ENCODE measurements around the gene TBX19.

DNA sequence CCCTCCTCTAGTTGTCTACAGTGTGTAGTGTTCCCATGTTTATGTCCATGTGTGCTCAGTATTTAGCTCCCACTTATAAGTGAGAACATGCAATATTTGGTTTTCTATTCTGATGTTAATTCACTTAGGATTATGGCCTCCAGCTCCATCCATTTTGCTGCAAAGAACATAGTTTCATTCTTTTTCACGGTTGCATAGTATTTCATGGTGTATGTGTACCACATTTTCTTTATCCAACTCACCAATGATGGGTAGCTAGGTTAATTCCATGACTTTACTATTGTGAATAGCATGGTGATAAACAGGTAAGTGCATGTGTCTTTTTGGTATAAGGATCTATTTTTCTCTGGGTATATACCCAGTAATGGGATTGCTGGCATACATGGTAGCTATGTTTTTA, 67.0 kb downstream of the TBX19 start:
- TF ChIP-seq, protein P1, sequence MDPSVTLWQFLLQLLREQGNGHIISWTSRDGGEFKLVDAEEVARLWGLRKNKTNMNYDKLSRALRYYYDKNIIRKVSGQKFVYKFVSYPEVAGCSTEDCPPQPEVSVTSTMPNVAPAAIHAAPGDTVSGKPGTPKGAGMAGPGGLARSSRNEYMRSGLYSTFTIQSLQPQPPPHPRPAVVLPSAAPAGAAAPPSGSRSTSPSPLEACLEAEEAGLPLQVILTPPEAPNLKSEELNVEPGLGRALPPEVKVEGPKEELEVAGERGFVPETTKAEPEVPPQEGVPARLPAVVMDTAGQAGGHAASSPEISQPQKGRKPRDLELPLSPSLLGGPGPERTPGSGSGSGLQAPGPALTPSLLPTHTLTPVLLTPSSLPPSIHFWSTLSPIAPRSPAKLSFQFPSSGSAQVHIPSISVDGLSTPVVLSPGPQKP (IDR thresholded peaks at IDR 0.05; ENCODE audit: borderline replicate concordance, low read depth, low read length): no peak
- TF ChIP-seq, protein P2, sequence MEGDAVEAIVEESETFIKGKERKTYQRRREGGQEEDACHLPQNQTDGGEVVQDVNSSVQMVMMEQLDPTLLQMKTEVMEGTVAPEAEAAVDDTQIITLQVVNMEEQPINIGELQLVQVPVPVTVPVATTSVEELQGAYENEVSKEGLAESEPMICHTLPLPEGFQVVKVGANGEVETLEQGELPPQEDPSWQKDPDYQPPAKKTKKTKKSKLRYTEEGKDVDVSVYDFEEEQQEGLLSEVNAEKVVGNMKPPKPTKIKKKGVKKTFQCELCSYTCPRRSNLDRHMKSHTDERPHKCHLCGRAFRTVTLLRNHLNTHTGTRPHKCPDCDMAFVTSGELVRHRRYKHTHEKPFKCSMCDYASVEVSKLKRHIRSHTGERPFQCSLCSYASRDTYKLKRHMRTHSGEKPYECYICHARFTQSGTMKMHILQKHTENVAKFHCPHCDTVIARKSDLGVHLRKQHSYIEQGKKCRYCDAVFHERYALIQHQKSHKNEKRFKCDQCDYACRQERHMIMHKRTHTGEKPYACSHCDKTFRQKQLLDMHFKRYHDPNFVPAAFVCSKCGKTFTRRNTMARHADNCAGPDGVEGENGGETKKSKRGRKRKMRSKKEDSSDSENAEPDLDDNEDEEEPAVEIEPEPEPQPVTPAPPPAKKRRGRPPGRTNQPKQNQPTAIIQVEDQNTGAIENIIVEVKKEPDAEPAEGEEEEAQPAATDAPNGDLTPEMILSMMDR (conservative IDR thresholded peaks at IDR 0.05; ENCODE audit: low read depth, low read length): no peak
- TF ChIP-seq POLR2A (IDR thresholded peaks at IDR 0.05; ENCODE audit: low read depth, low read length): no peak
- TF ChIP-seq USF2 (IDR thresholded peaks at IDR 0.05; ENCODE audit: low read depth, low read length): no peak
- TF ChIP-seq RAD21 (IDR thresholded peaks at IDR 0.05; ENCODE audit: low read length): no peak
- TF ChIP-seq MXI1 (IDR thresholded peaks at IDR 0.05; ENCODE audit: borderline replicate concordance, low read depth, low read length): no peak
- TF ChIP-seq BHLHE40 (IDR thresholded peaks at IDR 0.05; ENCODE audit: low read depth, low read length): no peak
- no peak for TF ChIP-seq CEBPB (IDR thresholded peaks at IDR 0.05; ENCODE audit: low read depth, low read length)
- no peak for TF ChIP-seq NFE2L2 (IDR thresholded peaks at IDR 0.05; ENCODE audit: low read depth, low read length)
- TF ChIP-seq FOS (IDR thresholded peaks at IDR 0.05; ENCODE audit: low read depth, low read length): no peak
- no peak for TF ChIP-seq MAZ (IDR thresholded peaks at IDR 0.05; ENCODE audit: borderline replicate concordance, low read depth, low read length)
- no peak for TF ChIP-seq RFX5 (IDR thresholded peaks at IDR 0.05; ENCODE audit: low read depth, low read length)
- TF ChIP-seq CHD1 (IDR thresholded peaks at IDR 0.05; ENCODE audit: low read depth, low read length): no peak
- TF ChIP-seq MAFK (IDR thresholded peaks at IDR 0.05; ENCODE audit: low read depth, low read length): no peak
